AG04449 (cell line): Measurements from ENCODE around the gene RAET1L.
"Not testable (repeated sequence)": the region's sequence is repeated elsewhere in the genome, so short reads cannot be mapped to it uniquely, and the experiment has no call there.

Source experiments
- CTCF ChIA-PET: fragments of 350-600 bp; formaldehyde crosslinking; extraction: SDS; loops from one replicate; lab custom pipeline; 2021; ENCODE audit warnings: antibody characterized with exemption; lab: Yijun Ruan, JAX
- POLR2A ChIA-PET: fragments of 400-600, 350-600 bp; formaldehyde crosslinking; extraction: SDS; loops from one replicate; lab custom pipeline; 2020; ENCODE audit warnings: antibody characterized with exemption, inconsistent platforms; lab: Yijun Ruan, JAX
- DNase-seq: peaks from one replicate; pipeline ENCODE4 v3.0.0-alpha.2; 2010; ENCODE audit warnings: low read depth, low spot score
- H3K4me3 ChIP-seq: 2 replicates; pipeline ENCODE4 v1.5.1; 2011; ENCODE audit warnings: low read depth, mild to moderate bottlenecking, control low read depth, low read length
- TF ChIP-seq, protein P1 (sequence below): IDR thresholded peaks from one replicate; pipeline ENCODE4 v1.5.1; 2011; ENCODE audit warnings: mild to moderate bottlenecking, moderate library complexity, low read length, control low read depth, inconsistent platforms; ENCODE audit not compliant: insufficient read depth; ENCODE audit errors: missing control alignments

Gene RAET1L

GRCh38 chr6:149969635-149970034, 55.7 kb downstream of the RAET1L start:
- CTCF ChIA-PET: no interaction called here

DNA sequence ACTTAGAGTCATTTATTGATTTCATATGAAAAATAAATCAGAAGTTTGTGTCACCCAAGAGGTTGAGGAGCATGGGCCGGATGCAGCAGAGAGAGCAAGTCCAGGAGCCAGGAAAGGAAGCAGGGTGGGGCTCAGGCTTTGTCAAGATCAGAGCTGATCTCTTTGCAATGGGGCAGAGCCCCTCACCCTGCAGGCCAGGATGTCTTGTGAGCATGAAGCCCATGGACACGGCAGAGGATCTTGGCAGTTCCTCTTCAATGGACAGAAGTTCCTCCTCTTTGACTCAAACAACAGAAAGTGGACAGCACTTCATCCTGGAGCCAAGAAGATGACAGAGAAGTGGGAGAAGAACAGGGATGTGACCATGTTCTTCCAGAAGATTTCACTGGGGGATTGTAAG, 56.4 kb downstream of the RAET1L start:
- H3K4me3 ChIP-seq, CTCF ChIA-PET, DNase-seq, POLR2A ChIA-PET: not testable (repeated sequence)

More at GRCh38 chr6:149969635-149970034, 55.7 kb downstream of the RAET1L start:
- POLR2A ChIA-PET: no interaction called here
- TF ChIP-seq, protein P1, sequence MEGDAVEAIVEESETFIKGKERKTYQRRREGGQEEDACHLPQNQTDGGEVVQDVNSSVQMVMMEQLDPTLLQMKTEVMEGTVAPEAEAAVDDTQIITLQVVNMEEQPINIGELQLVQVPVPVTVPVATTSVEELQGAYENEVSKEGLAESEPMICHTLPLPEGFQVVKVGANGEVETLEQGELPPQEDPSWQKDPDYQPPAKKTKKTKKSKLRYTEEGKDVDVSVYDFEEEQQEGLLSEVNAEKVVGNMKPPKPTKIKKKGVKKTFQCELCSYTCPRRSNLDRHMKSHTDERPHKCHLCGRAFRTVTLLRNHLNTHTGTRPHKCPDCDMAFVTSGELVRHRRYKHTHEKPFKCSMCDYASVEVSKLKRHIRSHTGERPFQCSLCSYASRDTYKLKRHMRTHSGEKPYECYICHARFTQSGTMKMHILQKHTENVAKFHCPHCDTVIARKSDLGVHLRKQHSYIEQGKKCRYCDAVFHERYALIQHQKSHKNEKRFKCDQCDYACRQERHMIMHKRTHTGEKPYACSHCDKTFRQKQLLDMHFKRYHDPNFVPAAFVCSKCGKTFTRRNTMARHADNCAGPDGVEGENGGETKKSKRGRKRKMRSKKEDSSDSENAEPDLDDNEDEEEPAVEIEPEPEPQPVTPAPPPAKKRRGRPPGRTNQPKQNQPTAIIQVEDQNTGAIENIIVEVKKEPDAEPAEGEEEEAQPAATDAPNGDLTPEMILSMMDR: no peak
- no peak for DNase-seq
- H3K4me3 ChIP-seq: no peak overlapping the region
